ENCODE results near the gene SLC9A7. TPM values are rescaled to one million over a fixed set of nuclear protein-coding genes. Genes with fewer than 3 reads are reported as not detected.

Gene SLC9A7
- total RNA-seq, 2 experiments from 2014 or later: 2.2 to 3.2 TPM

GRCh38 chrX:46621572-46621971 lies 137.3 kb downstream of the SLC9A7 start:
- H3K27me3 Mint-ChIP-seq: peaks cover 6% of the 10 kb centered on the region
- ChIA-PET POLR2A (no interaction called here), CTCF (no interaction called here)
- Histone ChIP-seq H3K9me3 (ENCODE audit: control insufficient read depth in 1 of 2, insufficient read depth in 1 of 2, low read length in 2 of 2) (peaks cover 0 to 8% of the 10 kb centered on the region in 2 experiments), H3K27me3 (ENCODE audit: control insufficient read depth in 1 of 2, insufficient read depth in 2 of 2, low read length in 2 of 2) (no peaks in the 10 kb centered on the region), H3K36me3 (ENCODE audit: insufficient read depth, low read length) (no peaks in the 10 kb centered on the region), H3K4me1 (ENCODE audit: insufficient read depth, low read length) (peaks cover 14% of the 10 kb centered on the region), H3K4me3 (ENCODE audit: low read length) (no peak overlapping the region), H3K27ac (ENCODE audit: low read depth in 1 of 2, low read length in 2 of 2) (no peak overlapping the region)
- no peak for DNase-seq
- TF ChIP-seq CTCF (IDR thresholded peaks at IDR 0.05): no peak
- H3K9me3 Mint-ChIP-seq: peaks cover 2% of the 10 kb centered on the region
- no peak overlapping the region for H3K4me3 Mint-ChIP-seq
- no peak for ATAC-seq (ENCODE audit: poor library complexity)
- H3K36me3 Mint-ChIP-seq (ENCODE audit: low read depth): peaks cover 15% of the 10 kb centered on the region
- intact Hi-C loops (cut with DNase I, micrococcal nuclease): no loop called here
- peaks cover 17% of the 10 kb centered on the region for H3K4me1 Mint-ChIP-seq (ENCODE audit: low read depth)
- no peak overlapping the region for H3K27ac Mint-ChIP-seq

- Mint-ChIP-seq H3K36me3 (ENCODE audit: low read depth) (peaks cover 15% of the 10 kb centered on the region), H3K27me3 (peaks cover 6% of the 10 kb centered on the region), H3K9me3 (peaks cover 2% of the 10 kb centered on the region), H3K27ac (no peak overlapping the region), H3K4me1 (ENCODE audit: low read depth) (peaks cover 14% of the 10 kb centered on the region), H3K4me3 (no peak overlapping the region)
- DNase-seq (no peak), ATAC-seq (ENCODE audit: poor library complexity) (no peak)
- Histone ChIP-seq H3K4me3 (ENCODE audit: low read length) (no peak overlapping the region), H3K27ac (ENCODE audit: low read depth in 1 of 2, low read length in 2 of 2) (no peak overlapping the region), H3K9me3 (ENCODE audit: control insufficient read depth in 1 of 2, insufficient read depth in 1 of 2, low read length in 2 of 2) (peaks cover 0 to 8% of the 10 kb centered on the region in 2 experiments), H3K27me3 (ENCODE audit: control insufficient read depth in 1 of 2, insufficient read depth in 2 of 2, low read length in 2 of 2) (no peaks in the 10 kb centered on the region), H3K4me1 (ENCODE audit: insufficient read depth, low read length) (peaks cover 5% of the 10 kb centered on the region), H3K36me3 (ENCODE audit: insufficient read depth, low read length) (no peaks in the 10 kb centered on the region)
- intact Hi-C loops (cut with DNase I, micrococcal nuclease): no loop called here
- ChIA-PET POLR2A (no interaction called here), CTCF (no interaction called here)
- no peak for TF ChIP-seq CTCF (IDR thresholded peaks at IDR 0.05)
Measured at GRCh38 chrX:46620505-46620904, 138.4 kb downstream of the SLC9A7 start.

GRCh38 chrX:46618947-46619346 lies 140.0 kb downstream of the SLC9A7 start:
- Mint-ChIP-seq H3K27me3 (peaks cover 6% of the 10 kb centered on the region), H3K9me3 (peaks cover 2% of the 10 kb centered on the region), H3K27ac (no peak overlapping the region), H3K4me1 (ENCODE audit: low read depth) (peaks cover 16% of the 10 kb centered on the region), H3K36me3 (ENCODE audit: low read depth) (peaks cover 15% of the 10 kb centered on the region), H3K4me3 (no peak overlapping the region)
- ChIA-PET POLR2A (no interaction called here), CTCF (no interaction called here)
- H3K4me1 ChIP-seq (ENCODE audit: insufficient read depth, low read length): peaks cover 5% of the 10 kb centered on the region
- peaks cover 0 to 8% of the 10 kb centered on the region in 2 experiments for H3K9me3 ChIP-seq (ENCODE audit: control insufficient read depth in 1 of 2, insufficient read depth in 1 of 2, low read length in 2 of 2)
- no peak for DNase-seq
- no peak overlapping the region for H3K27ac ChIP-seq (ENCODE audit: low read depth in 1 of 2, low read length in 2 of 2)
- H3K4me3 ChIP-seq (ENCODE audit: low read length): no peak overlapping the region
- no peaks in the 10 kb centered on the region for H3K27me3 ChIP-seq (ENCODE audit: control insufficient read depth in 1 of 2, insufficient read depth in 2 of 2, low read length in 2 of 2)
- H3K36me3 ChIP-seq (ENCODE audit: insufficient read depth, low read length): no peaks in the 10 kb centered on the region
- ATAC-seq (ENCODE audit: poor library complexity): no peak
- no peak for TF ChIP-seq CTCF (IDR thresholded peaks at IDR 0.05)
- intact Hi-C loops (cut with DNase I, micrococcal nuclease): no loop called here
